ENCODE measurements around the gene DAZAP1. TPM values are rescaled to one million over a fixed set of nuclear protein-coding genes. Genes with fewer than 3 reads are reported as not detected.
A peak's percentile ranks its signal among the peaks of the same experiment; 100 is the strongest.

DAZAP1 gene
- total RNA-seq, 1 experiment from 2014 or later, result 360 TPM

DNA sequence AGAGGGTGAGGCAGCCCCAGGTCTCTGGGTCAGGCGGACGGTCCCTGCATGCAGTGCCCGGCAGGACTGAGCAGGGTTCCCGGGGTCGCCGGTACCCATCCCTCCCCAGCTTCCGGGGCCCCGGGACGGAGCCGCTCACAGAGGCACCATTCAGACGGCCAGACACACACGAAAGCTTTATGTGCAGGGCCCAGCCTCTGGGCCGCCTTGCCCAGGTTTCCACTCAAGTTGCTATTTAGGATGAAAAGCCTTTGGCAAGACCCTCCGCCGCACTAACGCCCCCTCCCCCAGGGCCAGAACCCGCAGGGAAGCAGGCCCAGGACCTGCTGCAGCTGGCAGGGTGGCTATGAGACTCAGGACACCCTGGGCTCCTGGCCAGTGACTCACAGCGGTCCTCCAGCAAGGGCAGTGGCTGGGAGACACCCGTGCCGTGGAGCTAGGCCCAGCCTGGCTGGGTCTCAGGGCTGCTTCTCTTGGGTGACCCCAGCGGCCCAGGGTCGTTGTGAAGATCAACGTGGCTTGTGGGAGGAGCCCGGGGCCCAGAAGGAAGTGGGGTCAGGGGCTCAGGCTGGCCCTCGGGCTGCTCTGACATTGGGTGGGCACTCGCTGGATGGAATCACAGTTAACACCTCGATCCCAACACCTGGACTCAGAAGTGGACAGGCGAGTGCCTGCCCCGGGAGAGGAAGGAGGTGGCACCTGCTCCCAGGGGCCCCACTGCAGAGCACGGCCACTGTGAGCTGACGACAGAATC lies 66.8 kb downstream of the DAZAP1 start (continued):
- TF ChIP-seq, protein P1, sequence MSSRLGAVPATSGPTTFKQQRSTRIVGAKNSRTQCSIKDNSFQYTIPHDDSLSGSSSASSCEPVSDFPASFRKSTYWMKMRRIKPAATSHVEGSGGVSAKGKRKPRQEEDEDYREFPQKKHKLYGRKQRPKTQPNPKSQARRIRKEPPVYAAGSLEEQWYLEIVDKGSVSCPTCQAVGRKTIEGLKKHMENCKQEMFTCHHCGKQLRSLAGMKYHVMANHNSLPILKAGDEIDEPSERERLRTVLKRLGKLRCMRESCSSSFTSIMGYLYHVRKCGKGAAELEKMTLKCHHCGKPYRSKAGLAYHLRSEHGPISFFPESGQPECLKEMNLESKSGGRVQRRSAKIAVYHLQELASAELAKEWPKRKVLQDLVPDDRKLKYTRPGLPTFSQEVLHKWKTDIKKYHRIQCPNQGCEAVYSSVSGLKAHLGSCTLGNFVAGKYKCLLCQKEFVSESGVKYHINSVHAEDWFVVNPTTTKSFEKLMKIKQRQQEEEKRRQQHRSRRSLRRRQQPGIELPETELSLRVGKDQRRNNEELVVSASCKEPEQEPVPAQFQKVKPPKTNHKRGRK (CRISPR knock-in tag; IDR thresholded peaks at IDR 0.05; ENCODE audit: borderline replicate concordance), result no peak
- TF ChIP-seq RORB (CRISPR knock-in tag; IDR thresholded peaks at IDR 0.05), result no peak

DNA sequence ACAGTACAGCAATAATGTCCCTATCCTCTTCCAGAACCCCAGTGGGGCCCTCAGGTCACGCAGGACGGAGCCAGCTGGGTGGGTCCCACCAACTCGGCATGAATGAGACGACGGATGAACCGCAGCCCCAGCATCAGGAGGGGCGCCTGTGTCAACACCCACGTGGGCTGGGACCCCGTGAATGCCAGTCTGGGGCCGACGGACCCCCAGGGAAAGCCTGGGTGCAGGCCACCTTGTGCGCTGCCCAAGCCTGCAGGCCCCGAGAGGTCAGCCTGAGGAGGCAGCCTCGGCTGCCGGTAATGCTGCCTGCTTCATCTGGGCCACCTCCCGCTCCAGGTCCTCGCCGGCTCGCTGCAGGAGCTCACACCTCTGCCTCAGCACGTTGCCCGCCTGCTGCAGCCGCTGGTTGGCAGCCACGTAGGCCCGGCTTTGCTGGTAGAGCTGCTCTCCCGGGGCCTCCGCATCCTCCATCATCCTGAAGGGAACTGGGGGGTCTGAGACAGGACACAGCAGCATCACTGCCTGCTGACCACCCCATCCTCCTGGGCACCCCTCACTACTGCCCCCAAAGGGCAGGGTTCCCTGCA lies 67.5 kb downstream of the DAZAP1 start:
- Mint-ChIP-seq H3K36me3 (peaks cover 4% of the 10 kb centered on the region), H3K4me1 (peaks cover 12% of the 10 kb centered on the region; the same call in 1 of the 2 replicates), H3K27me3 (ENCODE audit: low read depth) (peaks cover 28% of the 10 kb centered on the region), H3K9me3 (no peaks in the 10 kb centered on the region), H3K27ac (no peak overlapping the region), H3K4me3 (no peak overlapping the region)
- ChIA-PET POLR2A (interaction anchor here (0.6 kb wide), 1 partner anchor 24 kb away, joined by 3 read pairs; no protein-coding TSS in a partner anchor), CTCF (interaction anchor here (1.0 to 2.6 kb wide), 3 partner anchors 9 to 30 kb away, joined by 4 to 16 read pairs (median 15); no protein-coding TSS in a partner anchor)
- no peak for TF ChIP-seq SMAD3 (CRISPR knock-in tag; IDR thresholded peaks at IDR 0.05; ENCODE audit: borderline replicate concordance)
- TF ChIP-seq, protein P2, sequence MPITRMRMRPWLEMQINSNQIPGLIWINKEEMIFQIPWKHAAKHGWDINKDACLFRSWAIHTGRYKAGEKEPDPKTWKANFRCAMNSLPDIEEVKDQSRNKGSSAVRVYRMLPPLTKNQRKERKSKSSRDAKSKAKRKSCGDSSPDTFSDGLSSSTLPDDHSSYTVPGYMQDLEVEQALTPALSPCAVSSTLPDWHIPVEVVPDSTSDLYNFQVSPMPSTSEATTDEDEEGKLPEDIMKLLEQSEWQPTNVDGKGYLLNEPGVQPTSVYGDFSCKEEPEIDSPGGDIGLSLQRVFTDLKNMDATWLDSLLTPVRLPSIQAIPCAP (CRISPR knock-in tag; IDR thresholded peaks at IDR 0.05), result no peak
- TF ChIP-seq, protein P3, sequence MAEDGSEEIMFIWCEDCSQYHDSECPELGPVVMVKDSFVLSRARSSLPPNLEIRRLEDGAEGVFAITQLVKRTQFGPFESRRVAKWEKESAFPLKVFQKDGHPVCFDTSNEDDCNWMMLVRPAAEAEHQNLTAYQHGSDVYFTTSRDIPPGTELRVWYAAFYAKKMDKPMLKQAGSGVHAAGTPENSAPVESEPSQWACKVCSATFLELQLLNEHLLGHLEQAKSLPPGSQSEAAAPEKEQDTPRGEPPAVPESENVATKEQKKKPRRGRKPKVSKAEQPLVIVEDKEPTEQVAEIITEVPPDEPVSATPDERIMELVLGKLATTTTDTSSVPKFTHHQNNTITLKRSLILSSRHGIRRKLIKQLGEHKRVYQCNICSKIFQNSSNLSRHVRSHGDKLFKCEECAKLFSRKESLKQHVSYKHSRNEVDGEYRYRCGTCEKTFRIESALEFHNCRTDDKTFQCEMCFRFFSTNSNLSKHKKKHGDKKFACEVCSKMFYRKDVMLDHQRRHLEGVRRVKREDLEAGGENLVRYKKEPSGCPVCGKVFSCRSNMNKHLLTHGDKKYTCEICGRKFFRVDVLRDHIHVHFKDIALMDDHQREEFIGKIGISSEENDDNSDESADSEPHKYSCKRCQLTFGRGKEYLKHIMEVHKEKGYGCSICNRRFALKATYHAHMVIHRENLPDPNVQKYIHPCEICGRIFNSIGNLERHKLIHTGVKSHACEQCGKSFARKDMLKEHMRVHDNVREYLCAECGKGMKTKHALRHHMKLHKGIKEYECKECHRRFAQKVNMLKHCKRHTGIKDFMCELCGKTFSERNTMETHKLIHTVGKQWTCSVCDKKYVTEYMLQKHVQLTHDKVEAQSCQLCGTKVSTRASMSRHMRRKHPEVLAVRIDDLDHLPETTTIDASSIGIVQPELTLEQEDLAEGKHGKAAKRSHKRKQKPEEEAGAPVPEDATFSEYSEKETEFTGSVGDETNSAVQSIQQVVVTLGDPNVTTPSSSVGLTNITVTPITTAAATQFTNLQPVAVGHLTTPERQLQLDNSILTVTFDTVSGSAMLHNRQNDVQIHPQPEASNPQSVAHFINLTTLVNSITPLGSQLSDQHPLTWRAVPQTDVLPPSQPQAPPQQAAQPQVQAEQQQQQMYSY (CRISPR knock-in tag; IDR thresholded peaks at IDR 0.05), result 0 out of 2 replicates have a peak, but pooled peaks have one; percentile 40
- TF ChIP-seq, protein P4, sequence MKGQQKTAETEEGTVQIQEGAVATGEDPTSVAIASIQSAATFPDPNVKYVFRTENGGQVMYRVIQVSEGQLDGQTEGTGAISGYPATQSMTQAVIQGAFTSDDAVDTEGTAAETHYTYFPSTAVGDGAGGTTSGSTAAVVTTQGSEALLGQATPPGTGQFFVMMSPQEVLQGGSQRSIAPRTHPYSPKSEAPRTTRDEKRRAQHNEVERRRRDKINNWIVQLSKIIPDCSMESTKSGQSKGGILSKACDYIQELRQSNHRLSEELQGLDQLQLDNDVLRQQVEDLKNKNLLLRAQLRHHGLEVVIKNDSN (CRISPR knock-in tag; IDR thresholded peaks at IDR 0.05), result no peak
- DNase-seq (ENCODE audit: low spot score) (no peak), ATAC-seq (no peak)

DNA sequence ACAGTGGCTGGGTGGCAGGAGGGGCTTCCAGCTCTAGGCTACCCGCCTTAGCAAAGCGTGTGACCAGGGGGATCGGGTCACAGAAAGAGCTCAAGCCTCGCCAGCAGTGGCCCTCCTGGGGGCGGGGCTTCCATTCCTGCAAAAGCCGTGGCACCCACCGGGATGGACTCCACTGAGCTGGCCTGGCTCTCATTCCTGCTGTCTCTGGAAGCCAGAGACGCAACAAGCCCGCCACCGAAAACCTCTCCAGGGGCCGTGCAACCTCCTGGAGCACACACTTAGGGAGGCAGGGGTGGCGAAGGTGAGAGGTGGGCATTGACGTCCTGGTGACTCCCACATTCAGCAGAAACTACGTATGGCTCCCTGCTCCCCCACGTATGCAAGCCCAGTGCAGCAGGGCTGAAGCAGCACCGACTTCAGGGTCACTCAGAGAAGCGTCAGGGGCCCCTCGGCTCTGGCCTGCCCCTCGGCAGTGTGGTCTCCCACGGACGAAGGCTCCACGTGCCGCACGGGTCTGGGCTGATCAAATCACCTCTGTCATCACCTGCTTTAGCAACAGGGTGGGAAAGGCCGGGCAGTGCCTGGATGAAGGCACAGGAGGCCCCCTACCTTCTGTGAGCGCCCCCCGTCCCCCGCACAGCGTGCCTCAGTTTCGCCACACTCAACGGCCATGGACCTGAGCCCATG lies 68.5 kb downstream of the DAZAP1 start:
- DNase-seq (ENCODE audit: low spot score) (no peak), ATAC-seq (no peak)
- H3K4me1 Mint-ChIP-seq, result peaks cover 10% of the 10 kb centered on the region; the same call in 1 of the 2 replicates
- no peak overlapping the region for H3K27ac Mint-ChIP-seq
- ChIA-PET CTCF (interaction anchor here (0.7 to 2.6 kb wide), 4 partner anchors 10 to 70 kb away, joined by 3 to 16 read pairs (median 4); no protein-coding TSS in a partner anchor), POLR2A (no interaction called here)
- peaks cover 4% of the 10 kb centered on the region for H3K36me3 Mint-ChIP-seq
- no peak overlapping the region for H3K4me3 Mint-ChIP-seq
- peaks cover 23% of the 10 kb centered on the region for H3K27me3 Mint-ChIP-seq (ENCODE audit: low read depth)
- H3K9me3 Mint-ChIP-seq, result no peaks in the 10 kb centered on the region
- TF ChIP-seq IRF2 (CRISPR knock-in tag; IDR thresholded peaks at IDR 0.05; ENCODE audit: borderline replicate concordance, low read depth) (no peak), RORB (CRISPR knock-in tag; IDR thresholded peaks at IDR 0.05) (no peak), MXD4 (CRISPR knock-in tag; IDR thresholded peaks at IDR 0.05; ENCODE audit: borderline replicate concordance) (no peak), ZNF671 (CRISPR knock-in tag; IDR thresholded peaks at IDR 0.05) (no peak), OVOL2 (CRISPR knock-in tag; IDR thresholded peaks at IDR 0.05; ENCODE audit: borderline replicate concordance) (no peak)
- TF ChIP-seq, protein P5, sequence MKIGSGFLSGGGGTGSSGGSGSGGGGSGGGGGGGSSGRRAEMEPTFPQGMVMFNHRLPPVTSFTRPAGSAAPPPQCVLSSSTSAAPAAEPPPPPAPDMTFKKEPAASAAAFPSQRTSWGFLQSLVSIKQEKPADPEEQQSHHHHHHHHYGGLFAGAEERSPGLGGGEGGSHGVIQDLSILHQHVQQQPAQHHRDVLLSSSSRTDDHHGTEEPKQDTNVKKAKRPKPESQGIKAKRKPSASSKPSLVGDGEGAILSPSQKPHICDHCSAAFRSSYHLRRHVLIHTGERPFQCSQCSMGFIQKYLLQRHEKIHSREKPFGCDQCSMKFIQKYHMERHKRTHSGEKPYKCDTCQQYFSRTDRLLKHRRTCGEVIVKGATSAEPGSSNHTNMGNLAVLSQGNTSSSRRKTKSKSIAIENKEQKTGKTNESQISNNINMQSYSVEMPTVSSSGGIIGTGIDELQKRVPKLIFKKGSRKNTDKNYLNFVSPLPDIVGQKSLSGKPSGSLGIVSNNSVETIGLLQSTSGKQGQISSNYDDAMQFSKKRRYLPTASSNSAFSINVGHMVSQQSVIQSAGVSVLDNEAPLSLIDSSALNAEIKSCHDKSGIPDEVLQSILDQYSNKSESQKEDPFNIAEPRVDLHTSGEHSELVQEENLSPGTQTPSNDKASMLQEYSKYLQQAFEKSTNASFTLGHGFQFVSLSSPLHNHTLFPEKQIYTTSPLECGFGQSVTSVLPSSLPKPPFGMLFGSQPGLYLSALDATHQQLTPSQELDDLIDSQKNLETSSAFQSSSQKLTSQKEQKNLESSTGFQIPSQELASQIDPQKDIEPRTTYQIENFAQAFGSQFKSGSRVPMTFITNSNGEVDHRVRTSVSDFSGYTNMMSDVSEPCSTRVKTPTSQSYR (CRISPR knock-in tag; IDR thresholded peaks at IDR 0.05), result no peak
- TF ChIP-seq, protein P6, sequence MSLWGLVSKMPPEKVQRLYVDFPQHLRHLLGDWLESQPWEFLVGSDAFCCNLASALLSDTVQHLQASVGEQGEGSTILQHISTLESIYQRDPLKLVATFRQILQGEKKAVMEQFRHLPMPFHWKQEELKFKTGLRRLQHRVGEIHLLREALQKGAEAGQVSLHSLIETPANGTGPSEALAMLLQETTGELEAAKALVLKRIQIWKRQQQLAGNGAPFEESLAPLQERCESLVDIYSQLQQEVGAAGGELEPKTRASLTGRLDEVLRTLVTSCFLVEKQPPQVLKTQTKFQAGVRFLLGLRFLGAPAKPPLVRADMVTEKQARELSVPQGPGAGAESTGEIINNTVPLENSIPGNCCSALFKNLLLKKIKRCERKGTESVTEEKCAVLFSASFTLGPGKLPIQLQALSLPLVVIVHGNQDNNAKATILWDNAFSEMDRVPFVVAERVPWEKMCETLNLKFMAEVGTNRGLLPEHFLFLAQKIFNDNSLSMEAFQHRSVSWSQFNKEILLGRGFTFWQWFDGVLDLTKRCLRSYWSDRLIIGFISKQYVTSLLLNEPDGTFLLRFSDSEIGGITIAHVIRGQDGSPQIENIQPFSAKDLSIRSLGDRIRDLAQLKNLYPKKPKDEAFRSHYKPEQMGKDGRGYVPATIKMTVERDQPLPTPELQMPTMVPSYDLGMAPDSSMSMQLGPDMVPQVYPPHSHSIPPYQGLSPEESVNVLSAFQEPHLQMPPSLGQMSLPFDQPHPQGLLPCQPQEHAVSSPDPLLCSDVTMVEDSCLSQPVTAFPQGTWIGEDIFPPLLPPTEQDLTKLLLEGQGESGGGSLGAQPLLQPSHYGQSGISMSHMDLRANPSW (CRISPR knock-in tag; conservative IDR thresholded peaks at IDR 0.05; ENCODE audit: low read depth), result no peak
- TF ChIP-seq, protein P1 (CRISPR knock-in tag; IDR thresholded peaks at IDR 0.05; ENCODE audit: borderline replicate concordance), result no peak
- TF ChIP-seq, protein P4 (CRISPR knock-in tag; IDR thresholded peaks at IDR 0.05), result no peak
